Ishikawa (cell line): ENCODE data around the gene TP53BP2.

Source experiments
- CEBPB ChIP-seq: IDR thresholded peaks from 2 replicates; pipeline ENCODE4 v1.6.1; 2012
- CREB1 ChIP-seq: IDR thresholded peaks from 2 replicates; pipeline ENCODE4 v1.6.1; 2012; ENCODE audit warnings: low read depth
- EGR1 ChIP-seq: IDR thresholded peaks from 2 replicates; pipeline ENCODE4 v1.6.1; 2012
- EP300 ChIP-seq: IDR thresholded peaks from 2 replicates; pipeline ENCODE4 v1.6.1; 2012; ENCODE audit warnings: borderline replicate concordance
- FOXM1 ChIP-seq: IDR thresholded peaks from 2 replicates; pipeline ENCODE4 v1.6.1; 2012; ENCODE audit warnings: low read depth, borderline replicate concordance
- NFIC ChIP-seq: IDR thresholded peaks from 2 replicates; pipeline ENCODE4 v1.6.1; 2012
- RAD21 ChIP-seq: IDR thresholded peaks from 2 replicates; pipeline ENCODE4 v1.6.1; 2012; ENCODE audit warnings: low read depth
- TAF1 ChIP-seq: IDR thresholded peaks from 2 replicates; pipeline ENCODE4 v1.6.1; 2012; ENCODE audit warnings: low read depth, mild to moderate bottlenecking
- TCF12 ChIP-seq: IDR thresholded peaks from 2 replicates; pipeline ENCODE4 v1.6.1; 2012; ENCODE audit warnings: low read depth
- TEAD4 ChIP-seq: IDR thresholded peaks from 2 replicates; pipeline ENCODE4 v1.6.1; 2012
- YY1 ChIP-seq: IDR thresholded peaks from 2 replicates; pipeline ENCODE4 v1.6.1; 2012; ENCODE audit warnings: low read depth
- ZBTB7A ChIP-seq: IDR thresholded peaks from 2 replicates; pipeline ENCODE4 v1.6.1; 2012; ENCODE audit warnings: low read depth
- TF ChIP-seq, protein P1 (sequence below): IDR thresholded peaks from 2 replicates; pipeline ENCODE4 v1.6.1; 2012; ENCODE audit warnings: low read depth, mild to moderate bottlenecking
- TF ChIP-seq, protein P2 (sequence below): IDR thresholded peaks from 2 replicates; pipeline ENCODE4 v1.6.1; 2012
- TF ChIP-seq, protein P3 (sequence below): IDR thresholded peaks from 2 replicates; pipeline ENCODE4 v1.6.1; 2012

TP53BP2 gene

DNA sequence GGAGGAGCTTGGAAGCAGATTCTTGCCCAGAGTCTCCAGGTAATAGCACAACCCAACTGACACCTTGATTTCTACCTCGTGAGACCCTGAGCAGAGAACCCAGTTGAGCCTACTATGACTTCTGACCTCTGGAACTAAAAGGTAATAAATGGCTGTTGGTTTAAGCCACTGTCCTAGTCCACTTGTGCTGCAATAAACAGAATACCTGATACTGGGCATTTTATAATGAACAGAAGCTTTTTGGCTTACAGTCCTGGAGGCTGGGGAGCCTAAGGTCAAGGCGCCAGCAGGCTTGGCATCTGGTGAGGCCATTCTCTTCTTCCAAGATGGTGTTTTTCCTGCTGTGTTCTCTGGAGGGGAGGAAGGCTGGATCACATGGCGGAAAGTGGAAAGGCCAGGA is 39.9 kb upstream of the TP53BP2 start:
- no peak for TF ChIP-seq FOXM1
- no peak for TF ChIP-seq TAF1
- TF ChIP-seq, protein P1, sequence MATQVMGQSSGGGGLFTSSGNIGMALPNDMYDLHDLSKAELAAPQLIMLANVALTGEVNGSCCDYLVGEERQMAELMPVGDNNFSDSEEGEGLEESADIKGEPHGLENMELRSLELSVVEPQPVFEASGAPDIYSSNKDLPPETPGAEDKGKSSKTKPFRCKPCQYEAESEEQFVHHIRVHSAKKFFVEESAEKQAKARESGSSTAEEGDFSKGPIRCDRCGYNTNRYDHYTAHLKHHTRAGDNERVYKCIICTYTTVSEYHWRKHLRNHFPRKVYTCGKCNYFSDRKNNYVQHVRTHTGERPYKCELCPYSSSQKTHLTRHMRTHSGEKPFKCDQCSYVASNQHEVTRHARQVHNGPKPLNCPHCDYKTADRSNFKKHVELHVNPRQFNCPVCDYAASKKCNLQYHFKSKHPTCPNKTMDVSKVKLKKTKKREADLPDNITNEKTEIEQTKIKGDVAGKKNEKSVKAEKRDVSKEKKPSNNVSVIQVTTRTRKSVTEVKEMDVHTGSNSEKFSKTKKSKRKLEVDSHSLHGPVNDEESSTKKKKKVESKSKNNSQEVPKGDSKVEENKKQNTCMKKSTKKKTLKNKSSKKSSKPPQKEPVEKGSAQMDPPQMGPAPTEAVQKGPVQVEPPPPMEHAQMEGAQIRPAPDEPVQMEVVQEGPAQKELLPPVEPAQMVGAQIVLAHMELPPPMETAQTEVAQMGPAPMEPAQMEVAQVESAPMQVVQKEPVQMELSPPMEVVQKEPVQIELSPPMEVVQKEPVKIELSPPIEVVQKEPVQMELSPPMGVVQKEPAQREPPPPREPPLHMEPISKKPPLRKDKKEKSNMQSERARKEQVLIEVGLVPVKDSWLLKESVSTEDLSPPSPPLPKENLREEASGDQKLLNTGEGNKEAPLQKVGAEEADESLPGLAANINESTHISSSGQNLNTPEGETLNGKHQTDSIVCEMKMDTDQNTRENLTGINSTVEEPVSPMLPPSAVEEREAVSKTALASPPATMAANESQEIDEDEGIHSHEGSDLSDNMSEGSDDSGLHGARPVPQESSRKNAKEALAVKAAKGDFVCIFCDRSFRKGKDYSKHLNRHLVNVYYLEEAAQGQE: no peak
- TF ChIP-seq YY1: no peak
- TF ChIP-seq NFIC: no peak
- TF ChIP-seq ZBTB7A: no peak
- TF ChIP-seq, protein P2, sequence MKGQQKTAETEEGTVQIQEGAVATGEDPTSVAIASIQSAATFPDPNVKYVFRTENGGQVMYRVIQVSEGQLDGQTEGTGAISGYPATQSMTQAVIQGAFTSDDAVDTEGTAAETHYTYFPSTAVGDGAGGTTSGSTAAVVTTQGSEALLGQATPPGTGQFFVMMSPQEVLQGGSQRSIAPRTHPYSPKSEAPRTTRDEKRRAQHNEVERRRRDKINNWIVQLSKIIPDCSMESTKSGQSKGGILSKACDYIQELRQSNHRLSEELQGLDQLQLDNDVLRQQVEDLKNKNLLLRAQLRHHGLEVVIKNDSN: no peak
- no peak for TF ChIP-seq RAD21
- TF ChIP-seq CREB1: no peak
- no peak for TF ChIP-seq TCF12
- TF ChIP-seq CEBPB: no peak
- TF ChIP-seq TEAD4: no peak
- no peak for TF ChIP-seq EGR1
- TF ChIP-seq EP300: no peak

DNA sequence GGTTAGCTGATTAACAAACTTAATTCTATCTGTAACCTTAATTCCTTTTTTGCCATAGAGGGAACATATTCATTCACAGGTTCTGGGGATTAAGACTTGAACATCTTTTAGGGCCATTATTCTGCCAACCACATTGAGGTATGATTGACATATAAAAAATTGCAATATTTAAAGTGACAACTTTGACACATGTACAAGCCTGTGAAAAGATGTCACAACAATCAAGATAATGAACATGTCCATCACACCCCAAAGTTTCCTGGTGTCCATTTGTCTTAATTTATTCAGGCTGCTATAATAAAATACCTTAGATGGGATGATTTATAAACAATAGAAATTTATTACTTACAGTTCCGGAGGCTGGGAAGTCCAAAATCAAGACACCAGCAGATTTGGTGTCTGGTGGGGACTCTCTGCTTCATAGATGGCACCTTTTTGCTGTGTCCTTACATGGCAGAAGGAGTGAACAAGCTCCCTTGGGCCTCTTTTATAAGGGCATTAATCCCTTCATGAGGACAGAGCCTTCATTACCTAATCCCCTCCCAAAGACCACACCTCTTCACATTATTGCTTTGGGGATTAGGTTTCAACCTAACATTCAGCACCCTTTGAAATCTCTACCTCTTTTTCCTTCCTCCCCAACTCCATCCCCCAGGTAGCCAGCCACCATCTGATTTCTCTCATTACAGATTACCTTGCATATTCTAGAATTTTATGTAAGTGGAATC is 33.0 kb upstream of the TP53BP2 start:
- no peak for TF ChIP-seq RAD21
- no peak for TF ChIP-seq CEBPB
- TF ChIP-seq, protein P1: no peak
- TF ChIP-seq, protein P3, sequence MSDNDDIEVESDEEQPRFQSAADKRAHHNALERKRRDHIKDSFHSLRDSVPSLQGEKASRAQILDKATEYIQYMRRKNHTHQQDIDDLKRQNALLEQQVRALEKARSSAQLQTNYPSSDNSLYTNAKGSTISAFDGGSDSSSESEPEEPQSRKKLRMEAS: no peak
- no peak for TF ChIP-seq TEAD4
- TF ChIP-seq NFIC: no peak
- no peak for TF ChIP-seq FOXM1
- TF ChIP-seq EP300: no peak
- TF ChIP-seq, protein P2: no peak
- no peak for TF ChIP-seq ZBTB7A
- no peak for TF ChIP-seq CREB1
- no peak for TF ChIP-seq TCF12
- TF ChIP-seq YY1: no peak
- no peak for TF ChIP-seq TAF1
- TF ChIP-seq EGR1: no peak

DNA sequence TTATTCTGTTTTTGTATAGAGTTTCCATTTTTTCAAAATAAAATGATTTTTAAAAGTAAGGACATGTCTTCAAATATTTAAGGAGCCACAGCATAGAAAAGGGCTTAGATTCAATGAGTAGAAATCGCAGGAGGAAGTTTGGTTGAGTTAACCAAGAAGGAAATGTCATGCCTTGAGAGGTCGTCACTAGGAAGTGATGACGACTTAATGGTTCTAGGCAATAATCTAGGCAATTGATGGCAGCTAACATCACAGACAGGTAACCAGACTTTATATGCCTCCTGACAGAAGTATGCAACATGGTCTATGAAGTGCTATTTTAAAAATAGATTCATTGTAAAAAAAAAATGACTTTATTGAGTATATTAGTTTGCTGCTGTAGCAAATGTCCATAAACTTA is 32.1 kb upstream of the TP53BP2 start:
- TF ChIP-seq, protein P2: no peak
- TF ChIP-seq FOXM1 (no peak), EGR1 (no peak), TEAD4 (no peak), YY1 (no peak), RAD21 (no peak), TCF12 (no peak), TAF1 (no peak)

DNA sequence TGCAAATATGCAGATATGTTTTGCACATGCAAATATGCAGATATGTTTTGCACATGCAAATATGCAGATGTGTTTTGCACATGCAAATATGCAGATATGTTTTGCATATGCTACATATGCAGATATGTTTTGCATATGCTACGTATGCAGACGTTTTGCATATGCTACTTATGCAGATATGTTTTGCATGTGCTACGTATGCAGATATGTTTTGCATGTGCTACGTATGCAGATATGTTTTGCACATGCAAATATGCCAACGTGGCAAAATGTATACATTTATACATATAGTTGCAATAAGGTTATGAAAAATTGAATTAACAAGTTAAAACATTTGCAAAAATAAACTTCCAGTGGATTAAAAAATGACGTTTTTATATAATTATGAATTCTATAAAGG is 30.8 kb upstream of the TP53BP2 start:
- TF ChIP-seq FOXM1 (no peak), RAD21 (no peak), TAF1 (no peak), TEAD4 (no peak), EGR1 (no peak), YY1 (no peak), CEBPB (no peak), CREB1 (no peak), NFIC (no peak), EP300 (no peak), ZBTB7A (no peak), TCF12 (no peak)
- TF ChIP-seq, protein P2: no peak
- TF ChIP-seq, protein P1: no peak
- TF ChIP-seq, protein P3: no peak
